ENCODE data around the gene IFT52.
A peak's percentile ranks its signal among the peaks of the same experiment; 100 is the strongest.

Gene IFT52

GRCh38 chr20:43563429-43563828 lies 27.3 kb upstream of the IFT52 start:
- DNase-seq (ENCODE audit: low spot score in 2 of 2) (no peak), ATAC-seq (no peak)
- Mint-ChIP-seq H3K36me3 (peaks cover 5% of the 10 kb centered on the region), H3K27ac (peak overlapping the region; percentile 26), H3K4me1 (no peaks in the 10 kb centered on the region), H3K4me3 (no peak overlapping the region), H3K9me3 (no peaks in the 10 kb centered on the region)

GRCh38 chr20:43563991-43564390 lies 26.7 kb upstream of the IFT52 start:
- Mint-ChIP-seq H3K9me3 (no peaks in the 10 kb centered on the region), H3K4me3 (no peak overlapping the region), H3K27ac (peak overlapping the region; percentile 26), H3K36me3 (peaks cover 5% of the 10 kb centered on the region), H3K4me1 (no peaks in the 10 kb centered on the region)
- ATAC-seq (no peak), DNase-seq (ENCODE audit: low spot score in 2 of 2) (no peak)

DNA sequence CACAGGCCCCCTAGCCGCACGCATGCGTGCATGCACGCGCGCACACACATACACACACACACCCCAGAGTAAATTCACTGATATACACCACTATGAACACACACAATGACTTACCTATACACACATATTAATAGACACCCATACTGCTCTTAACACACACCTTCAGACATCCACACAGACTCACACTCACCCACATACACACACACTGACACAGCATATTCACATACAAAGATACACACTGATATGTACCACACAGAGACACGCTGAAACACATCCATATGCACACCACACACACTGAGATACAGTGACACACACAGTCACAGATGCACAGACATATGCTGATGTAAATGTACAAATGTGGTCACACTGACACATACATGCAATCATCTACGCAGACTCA lies 26.3 kb upstream of the IFT52 start:
- no peaks in the 10 kb centered on the region for H3K4me1 Mint-ChIP-seq
- no peak for ATAC-seq
- H3K4me3 Mint-ChIP-seq: no peak overlapping the region
- no peaks in the 10 kb centered on the region for H3K9me3 Mint-ChIP-seq
- H3K36me3 Mint-ChIP-seq: peaks cover 5% of the 10 kb centered on the region
- no peak for DNase-seq (ENCODE audit: low spot score in 2 of 2)
- no peak overlapping the region for H3K27ac Mint-ChIP-seq

DNA sequence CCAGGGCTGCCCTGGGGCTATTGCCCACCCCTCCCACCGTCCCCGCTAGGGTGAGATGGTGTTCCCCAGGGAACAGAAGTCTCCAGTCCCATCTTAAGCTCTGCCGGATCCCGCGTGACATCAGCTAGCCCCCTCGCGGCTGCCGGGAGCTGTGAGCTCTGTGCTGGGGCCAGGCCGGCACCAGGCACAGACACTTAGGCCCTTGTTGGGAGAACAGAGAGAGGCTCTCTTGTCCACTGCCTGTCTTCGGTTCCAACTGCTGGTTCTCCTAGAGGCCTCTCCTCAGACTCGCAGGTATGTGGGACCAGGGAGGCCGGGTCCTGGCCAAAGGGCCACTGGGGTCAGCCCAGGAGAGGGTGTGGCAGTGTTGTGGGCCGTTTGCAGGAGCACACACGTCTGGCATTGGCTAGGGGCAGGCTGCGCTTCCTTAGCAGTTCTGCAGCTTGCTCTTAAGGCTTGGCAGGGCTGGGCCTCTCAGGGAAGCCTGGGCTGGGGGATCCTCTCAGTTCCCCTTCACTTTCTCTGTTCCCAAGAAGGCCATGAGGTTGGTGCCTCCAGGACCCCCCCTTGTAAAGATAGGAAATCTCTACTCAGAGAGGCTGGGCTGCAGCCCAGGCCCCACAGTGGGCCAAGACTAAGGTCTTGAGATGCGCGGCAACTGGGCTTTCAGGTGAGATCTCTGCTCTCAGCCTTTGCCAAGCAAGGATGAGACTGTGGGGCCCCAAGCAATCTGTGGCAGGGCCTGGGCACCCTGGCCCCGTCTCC lies 25.6 kb upstream of the IFT52 start:
- H3K9me3 Mint-ChIP-seq: no peaks in the 10 kb centered on the region
- no peak overlapping the region for H3K27ac Mint-ChIP-seq
- DNase-seq (ENCODE audit: low spot score in 2 of 2) (no peak), ATAC-seq (peak; percentile 22)
- no peak overlapping the region for H3K4me3 Mint-ChIP-seq
- no peaks in the 10 kb centered on the region for H3K4me1 Mint-ChIP-seq
- peaks cover 5% of the 10 kb centered on the region for H3K36me3 Mint-ChIP-seq

DNA sequence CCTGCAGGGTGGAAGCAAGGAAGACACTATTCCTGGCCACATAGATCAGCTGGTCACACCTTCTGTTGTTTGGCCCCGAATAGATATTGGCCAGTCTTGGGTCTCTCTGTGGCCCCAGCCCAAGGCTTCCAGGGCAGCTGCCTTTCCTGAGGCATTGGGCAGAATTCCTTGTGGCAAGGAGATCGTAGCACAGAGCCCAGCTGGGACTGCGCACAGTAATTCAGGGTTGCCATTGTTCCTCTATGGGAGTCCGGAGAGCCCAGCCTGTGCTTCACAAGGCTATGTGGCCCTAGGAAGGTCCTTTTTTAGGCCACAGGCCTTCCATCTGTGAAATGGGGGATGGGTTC lies 25.0 kb upstream of the IFT52 start:
- Mint-ChIP-seq H3K4me1 (no peaks in the 10 kb centered on the region), H3K4me3 (no peak overlapping the region), H3K27ac (no peak overlapping the region), H3K36me3 (peaks cover 4% of the 10 kb centered on the region), H3K9me3 (no peaks in the 10 kb centered on the region)
- ATAC-seq: no peak
- DNase-seq (ENCODE audit: low spot score in 2 of 2): no peak

- Mint-ChIP-seq H3K4me1 (no peaks in the 10 kb centered on the region), H3K9me3 (no peaks in the 10 kb centered on the region), H3K4me3 (no peak overlapping the region), H3K36me3 (no peaks in the 10 kb centered on the region), H3K27ac (no peak overlapping the region)
- DNase-seq (ENCODE audit: low spot score in 2 of 2) (no peak), ATAC-seq (no peak)
These were observed 23.3 kb upstream of the IFT52 start for GRCh38 chr20:43567477-43567876.

- Mint-ChIP-seq H3K36me3 (no peaks in the 10 kb centered on the region), H3K4me3 (no peak overlapping the region), H3K27ac (no peak overlapping the region), H3K9me3 (no peaks in the 10 kb centered on the region), H3K4me1 (no peaks in the 10 kb centered on the region)
- no peak for ATAC-seq
- no peak for DNase-seq (ENCODE audit: low spot score in 2 of 2)
These were observed 22.0 kb upstream of the IFT52 start for GRCh38 chr20:43568706-43569105.

DNA sequence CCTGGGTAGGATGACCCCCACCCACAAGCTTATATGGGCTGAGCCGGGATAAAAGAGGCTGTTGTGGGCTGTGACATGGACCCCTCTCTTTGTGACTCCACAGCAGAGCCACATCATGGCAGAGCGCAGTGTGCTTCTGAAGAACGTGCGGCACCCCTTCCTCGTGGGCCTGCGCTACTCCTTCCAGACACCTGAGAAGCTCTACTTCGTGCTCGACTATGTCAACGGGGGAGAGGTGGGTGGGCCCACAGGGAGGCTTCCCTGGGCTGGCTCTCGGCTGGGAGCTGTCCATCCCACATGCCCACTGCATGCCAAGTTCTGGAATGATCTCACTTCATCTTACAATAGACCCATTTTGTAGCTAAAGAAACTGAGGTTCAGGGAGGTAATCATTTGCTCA lies 21.5 kb upstream of the IFT52 start:
- no peaks in the 10 kb centered on the region for H3K36me3 Mint-ChIP-seq
- DNase-seq (ENCODE audit: low spot score in 2 of 2) (no peak), ATAC-seq (no peak)
- no peaks in the 10 kb centered on the region for H3K9me3 Mint-ChIP-seq
- H3K4me3 Mint-ChIP-seq: no peak overlapping the region
- no peak overlapping the region for H3K27ac Mint-ChIP-seq
- no peaks in the 10 kb centered on the region for H3K4me1 Mint-ChIP-seq

GRCh38 chr20:43570496-43570895 lies 20.2 kb upstream of the IFT52 start:
- Mint-ChIP-seq H3K36me3 (no peaks in the 10 kb centered on the region), H3K27ac (no peak overlapping the region), H3K9me3 (no peaks in the 10 kb centered on the region), H3K4me1 (no peaks in the 10 kb centered on the region), H3K4me3 (no peak overlapping the region)
- no peak for ATAC-seq
- DNase-seq (ENCODE audit: low spot score in 2 of 2): no peak

DNA sequence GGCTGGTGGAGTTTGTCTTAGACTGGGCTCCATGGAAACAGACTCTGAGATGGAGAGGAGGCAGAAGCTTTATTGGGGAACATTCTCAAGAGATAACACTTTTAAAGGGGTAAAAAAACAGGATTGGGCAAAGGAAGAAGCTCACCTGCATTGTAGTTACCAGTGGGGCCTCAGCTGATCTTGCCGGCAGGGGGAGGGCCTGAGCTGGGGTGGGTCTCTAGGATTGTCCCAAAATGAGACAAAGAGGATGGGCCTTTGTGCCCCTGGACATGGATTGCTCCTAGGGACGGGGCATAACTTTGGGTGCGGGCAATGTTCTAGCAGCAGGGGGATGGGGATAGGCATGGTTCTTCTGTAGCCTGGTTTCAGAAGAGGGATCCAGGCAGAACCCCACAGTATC lies 19.4 kb upstream of the IFT52 start:
- Mint-ChIP-seq H3K4me1 (no peaks in the 10 kb centered on the region), H3K9me3 (no peaks in the 10 kb centered on the region), H3K36me3 (no peaks in the 10 kb centered on the region), H3K27ac (peak overlapping the region; percentile 16), H3K4me3 (no peak overlapping the region)
- DNase-seq (ENCODE audit: low spot score in 2 of 2) (no peak), ATAC-seq (no peak)

GRCh38 chr20:43571771-43572170 lies 19.0 kb upstream of the IFT52 start:
- no peaks in the 10 kb centered on the region for H3K36me3 Mint-ChIP-seq
- H3K9me3 Mint-ChIP-seq: no peaks in the 10 kb centered on the region
- H3K4me3 Mint-ChIP-seq: no peak overlapping the region
- no peak overlapping the region for H3K27ac Mint-ChIP-seq
- ATAC-seq: no peak
- no peaks in the 10 kb centered on the region for H3K4me1 Mint-ChIP-seq
- DNase-seq (ENCODE audit: low spot score in 2 of 2): no peak

GRCh38 chr20:43572891-43573290 lies 17.8 kb upstream of the IFT52 start:
- no peaks in the 10 kb centered on the region for H3K9me3 Mint-ChIP-seq
- DNase-seq (ENCODE audit: low spot score in 2 of 2) (no peak), ATAC-seq (no peak)
- H3K36me3 Mint-ChIP-seq: no peaks in the 10 kb centered on the region
- H3K4me1 Mint-ChIP-seq: no peaks in the 10 kb centered on the region
- H3K27ac Mint-ChIP-seq: no peak overlapping the region
- H3K4me3 Mint-ChIP-seq: no peak overlapping the region

- DNase-seq (ENCODE audit: low spot score in 2 of 2): no peak
- Mint-ChIP-seq H3K36me3 (no peaks in the 10 kb centered on the region), H3K27ac (no peak overlapping the region), H3K4me3 (no peak overlapping the region), H3K9me3 (no peaks in the 10 kb centered on the region), H3K4me1 (peaks cover 12% of the 10 kb centered on the region)
- ATAC-seq: no peak
These were observed 14.6 kb upstream of the IFT52 start for GRCh38 chr20:43576108-43576507.

DNA sequence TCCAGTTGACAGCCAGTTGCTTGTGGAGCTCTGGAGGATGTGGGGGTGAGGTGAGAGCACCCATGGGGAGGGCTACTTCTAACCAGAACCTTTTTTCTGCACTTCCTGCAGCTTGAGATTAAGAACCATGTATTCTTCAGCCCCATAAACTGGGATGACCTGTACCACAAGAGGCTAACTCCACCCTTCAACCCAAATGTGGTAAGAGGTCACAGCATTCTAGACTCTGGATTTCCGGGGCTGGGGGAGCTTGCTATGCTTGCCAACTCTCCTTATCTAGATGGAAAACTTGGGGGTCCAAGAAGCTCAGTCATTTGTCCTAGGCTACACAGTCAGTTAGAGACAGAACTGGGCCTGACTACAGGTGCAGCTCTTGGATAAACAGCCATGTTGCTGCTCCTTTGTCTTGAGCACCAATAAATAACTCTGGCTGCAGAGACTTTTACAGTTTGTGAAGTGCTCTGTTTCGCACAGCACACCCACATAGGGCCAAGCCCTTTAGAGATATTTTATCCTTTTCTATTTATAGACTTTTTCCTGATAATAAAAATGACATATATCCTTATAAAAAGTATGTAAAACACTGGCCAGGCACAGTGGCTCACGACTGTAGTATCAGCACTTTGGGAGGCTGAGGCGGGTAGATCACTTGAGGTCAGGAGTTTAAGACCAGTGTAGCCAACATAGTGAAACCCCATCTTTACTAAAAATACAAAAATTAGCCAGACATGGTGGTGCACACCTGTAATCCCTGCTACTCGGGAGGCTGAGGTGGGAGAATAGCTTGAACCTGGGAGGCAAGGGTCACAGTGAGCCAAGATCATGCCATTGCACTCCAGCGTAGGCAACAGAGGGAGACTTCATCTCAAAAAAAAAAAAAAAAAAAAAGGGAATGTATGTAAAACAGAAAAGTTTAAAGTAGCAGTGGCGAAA lies 10.6 kb upstream of the IFT52 start:
- no peaks in the 10 kb centered on the region for H3K9me3 Mint-ChIP-seq
- H3K4me1 Mint-ChIP-seq: peaks cover 12% of the 10 kb centered on the region
- H3K36me3 Mint-ChIP-seq: no peaks in the 10 kb centered on the region
- H3K4me3 Mint-ChIP-seq: no peak overlapping the region
- DNase-seq (ENCODE audit: low spot score in 2 of 2): no peak
- peak overlapping the region; percentile 74 for H3K27ac Mint-ChIP-seq
- no peak for ATAC-seq

- Mint-ChIP-seq H3K36me3 (no peaks in the 10 kb centered on the region), H3K4me1 (peaks cover 12% of the 10 kb centered on the region), H3K27ac (no peak overlapping the region), H3K9me3 (no peaks in the 10 kb centered on the region), H3K4me3 (no peak overlapping the region)
- ATAC-seq (no peak), DNase-seq (ENCODE audit: low spot score in 2 of 2) (no peak)
These were observed 7.4 kb upstream of the IFT52 start for GRCh38 chr20:43583133-43583864.

Data from stimulated activated effector memory CD8-positive, alpha-beta T cell treated with anti-CD3 and anti-CD28 coated beads, Interleukin-12 subunit alpha, Interleukin-12 subunit beta, amount 100 ng/mL, for 72 hours (primary cell).